Right lobe of liver (tissue), 4 donors: ENCODE measurements around the gene MGME1.

Experiments used
- POLR2A ChIP-seq: fragments of 450-650 bp; IDR thresholded peaks from one replicate; pipeline ENCODE4 v1.6.1; 2017; ENCODE audit warnings: antibody characterized with exemption, mild to moderate bottlenecking
- TF ChIP-seq, protein P1 (sequence below), 4 donors: fragments of 200-600 bp in 3 of 4; fragments of 450-650 bp in 1 of 4; IDR thresholded peaks; one replicate each; pipeline versions ENCODE4 v1.5.1 to v1.8.0; 2016 to 2022; ENCODE audit warnings: antibody characterized with exemption in 4 of 4, mild to moderate bottlenecking in 2 of 4
- donor health status: DM: no; HTN: no; CAD: no.
- donor health status: DM: no; HTN: no; CAD: no.
- donor health status: DM: no; HTN: yes; CAD: no.

- TF ChIP-seq, protein P1, sequence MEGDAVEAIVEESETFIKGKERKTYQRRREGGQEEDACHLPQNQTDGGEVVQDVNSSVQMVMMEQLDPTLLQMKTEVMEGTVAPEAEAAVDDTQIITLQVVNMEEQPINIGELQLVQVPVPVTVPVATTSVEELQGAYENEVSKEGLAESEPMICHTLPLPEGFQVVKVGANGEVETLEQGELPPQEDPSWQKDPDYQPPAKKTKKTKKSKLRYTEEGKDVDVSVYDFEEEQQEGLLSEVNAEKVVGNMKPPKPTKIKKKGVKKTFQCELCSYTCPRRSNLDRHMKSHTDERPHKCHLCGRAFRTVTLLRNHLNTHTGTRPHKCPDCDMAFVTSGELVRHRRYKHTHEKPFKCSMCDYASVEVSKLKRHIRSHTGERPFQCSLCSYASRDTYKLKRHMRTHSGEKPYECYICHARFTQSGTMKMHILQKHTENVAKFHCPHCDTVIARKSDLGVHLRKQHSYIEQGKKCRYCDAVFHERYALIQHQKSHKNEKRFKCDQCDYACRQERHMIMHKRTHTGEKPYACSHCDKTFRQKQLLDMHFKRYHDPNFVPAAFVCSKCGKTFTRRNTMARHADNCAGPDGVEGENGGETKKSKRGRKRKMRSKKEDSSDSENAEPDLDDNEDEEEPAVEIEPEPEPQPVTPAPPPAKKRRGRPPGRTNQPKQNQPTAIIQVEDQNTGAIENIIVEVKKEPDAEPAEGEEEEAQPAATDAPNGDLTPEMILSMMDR (IDR thresholded peaks at IDR 0.05) = no peak
- no peak for TF ChIP-seq POLR2A
Observed at GRCh38 chr20:17969884-17970409, 1.1 kb downstream of the MGME1 start.
